Fibroblast of villous mesenchyme (primary cell): ENCODE measurements around the gene RFPL4AL1. TPM values are rescaled to one million over a fixed set of nuclear protein-coding genes. Genes with fewer than 3 reads are reported as not detected.
"Not testable (repeated sequence)": the region's sequence is repeated elsewhere in the genome, so short reads cannot be mapped to it uniquely, and the experiment has no call there.

ENCODE experiments used
- DNase-seq: peaks from one replicate; pipeline ENCODE4 v3.0.0-alpha.2; 2010; ENCODE audit warnings: low read depth
- H3K4me3 ChIP-seq: 2 replicates; pipeline ENCODE4 v1.5.1; 2011; ENCODE audit warnings: low read depth, mild to moderate bottlenecking, low read length
- total RNA-seq: library from RNA; depleted of rRNA; stranded (reverse); fragments of >200 nt; gene quantifications from 2 replicates; pipeline ENCODE4 v1.2.3, GENCODE V29; 2012
- TF ChIP-seq, protein P1 (sequence below): IDR thresholded peaks from 2 replicates; pipeline ENCODE4 v1.5.1; 2012; ENCODE audit warnings: low read depth, mild to moderate bottlenecking, low read length; ENCODE audit not compliant: insufficient read depth

Gene RFPL4AL1
- total RNA-seq = not detected in 2 replicates

DNA sequence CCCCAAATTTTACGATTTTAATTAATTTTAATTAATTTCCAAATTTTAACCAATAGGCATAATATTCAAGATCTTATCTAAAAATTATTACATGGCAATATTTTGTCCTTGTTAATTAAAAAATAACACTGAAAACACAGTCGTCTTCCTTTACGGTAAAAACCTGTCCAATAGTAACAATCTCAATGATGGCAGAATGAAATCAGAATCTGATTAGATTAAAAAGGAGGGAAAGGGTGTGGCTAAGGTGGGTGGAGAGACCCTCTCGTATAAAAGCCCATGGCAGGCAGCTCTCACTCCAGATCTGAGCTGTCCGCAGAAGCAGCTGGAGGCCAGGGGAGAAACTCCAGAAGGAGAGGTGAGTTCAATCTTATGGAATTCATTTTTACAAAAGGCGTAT lies at the start of gene RFPL4AL1:
RFPL4AL1 (plus strand) TSS at position 301 of the 400 bp plus-strand sequence. CDS start 2,687 bp downstream, outside the sequence.
- not testable (repeated sequence) for DNase-seq

DNA sequence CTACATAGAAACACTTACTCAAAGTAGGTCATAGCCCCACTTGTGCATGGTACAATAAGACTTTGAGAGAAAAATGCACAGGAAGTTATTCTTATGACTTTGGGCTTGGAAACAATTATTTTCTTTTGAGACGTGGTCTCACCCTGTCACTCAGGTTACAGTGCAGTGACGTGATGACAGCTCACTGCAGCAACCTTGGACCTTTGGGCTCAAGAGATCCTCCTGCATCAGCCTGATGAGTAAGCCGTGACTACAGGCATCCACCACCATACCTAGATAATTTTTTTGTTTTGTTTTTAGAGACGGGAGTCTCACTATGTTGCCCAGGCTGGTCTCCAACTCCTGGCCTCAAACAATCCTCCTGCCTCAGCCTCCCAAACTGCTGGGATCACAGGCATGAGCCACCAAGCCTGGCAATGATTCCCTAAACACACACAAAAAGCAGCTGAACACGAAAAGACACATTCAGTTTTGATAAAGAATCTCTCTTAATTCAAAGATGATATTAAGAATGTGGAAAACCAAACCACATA lies 48.6 kb upstream of the RFPL4AL1 start:
- no peak overlapping the region for H3K4me3 ChIP-seq
- TF ChIP-seq, protein P1, sequence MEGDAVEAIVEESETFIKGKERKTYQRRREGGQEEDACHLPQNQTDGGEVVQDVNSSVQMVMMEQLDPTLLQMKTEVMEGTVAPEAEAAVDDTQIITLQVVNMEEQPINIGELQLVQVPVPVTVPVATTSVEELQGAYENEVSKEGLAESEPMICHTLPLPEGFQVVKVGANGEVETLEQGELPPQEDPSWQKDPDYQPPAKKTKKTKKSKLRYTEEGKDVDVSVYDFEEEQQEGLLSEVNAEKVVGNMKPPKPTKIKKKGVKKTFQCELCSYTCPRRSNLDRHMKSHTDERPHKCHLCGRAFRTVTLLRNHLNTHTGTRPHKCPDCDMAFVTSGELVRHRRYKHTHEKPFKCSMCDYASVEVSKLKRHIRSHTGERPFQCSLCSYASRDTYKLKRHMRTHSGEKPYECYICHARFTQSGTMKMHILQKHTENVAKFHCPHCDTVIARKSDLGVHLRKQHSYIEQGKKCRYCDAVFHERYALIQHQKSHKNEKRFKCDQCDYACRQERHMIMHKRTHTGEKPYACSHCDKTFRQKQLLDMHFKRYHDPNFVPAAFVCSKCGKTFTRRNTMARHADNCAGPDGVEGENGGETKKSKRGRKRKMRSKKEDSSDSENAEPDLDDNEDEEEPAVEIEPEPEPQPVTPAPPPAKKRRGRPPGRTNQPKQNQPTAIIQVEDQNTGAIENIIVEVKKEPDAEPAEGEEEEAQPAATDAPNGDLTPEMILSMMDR = no peak
- DNase-seq = no peak

More for the DNA sequence above, at the start of gene RFPL4AL1:
- H3K4me3 ChIP-seq = not testable (repeated sequence)

DNA sequence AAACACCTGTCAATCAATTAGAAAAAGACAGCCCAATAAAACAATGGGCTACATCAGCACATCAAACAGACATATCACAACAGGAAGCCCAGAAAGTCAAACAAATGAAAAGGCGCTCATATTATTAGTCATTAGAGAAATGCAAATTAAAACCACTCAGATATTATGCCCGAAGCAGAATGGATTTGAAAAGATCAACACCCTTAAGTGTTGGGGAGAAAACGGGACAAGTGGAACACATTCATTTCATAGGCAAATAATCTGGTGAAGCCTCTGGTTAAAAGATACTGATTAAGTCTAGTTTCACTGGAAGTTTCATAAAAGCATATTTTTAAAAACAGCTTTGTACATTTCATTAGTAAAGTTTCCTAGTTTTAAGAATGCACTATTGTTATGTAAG lies 48.1 kb upstream of the RFPL4AL1 start:
- no peak overlapping the region for H3K4me3 ChIP-seq
- no peak for DNase-seq
- TF ChIP-seq, protein P1 = no peak

DNA sequence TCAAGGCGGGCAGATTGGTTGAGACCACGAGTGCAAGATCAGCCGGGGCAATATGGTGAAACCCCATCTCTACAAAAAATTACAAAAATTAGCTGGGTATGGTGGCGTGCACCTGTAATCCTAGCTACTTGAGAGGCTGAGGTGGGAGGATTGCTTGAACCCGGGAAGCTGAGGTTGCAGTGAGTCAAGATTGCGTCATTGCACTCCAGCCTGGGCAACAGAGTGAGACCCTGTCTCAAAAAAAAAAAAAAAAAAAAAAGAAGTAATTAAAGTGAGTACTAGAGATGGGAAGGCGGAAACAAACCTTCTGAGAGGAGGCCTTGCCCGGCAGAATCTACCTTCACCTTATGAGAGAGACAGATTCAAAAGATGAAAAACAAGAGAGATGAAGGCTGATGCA lies 45.4 kb upstream of the RFPL4AL1 start:
- no peak for DNase-seq
- TF ChIP-seq, protein P1 = no peak
- H3K4me3 ChIP-seq = no peak overlapping the region

DNA sequence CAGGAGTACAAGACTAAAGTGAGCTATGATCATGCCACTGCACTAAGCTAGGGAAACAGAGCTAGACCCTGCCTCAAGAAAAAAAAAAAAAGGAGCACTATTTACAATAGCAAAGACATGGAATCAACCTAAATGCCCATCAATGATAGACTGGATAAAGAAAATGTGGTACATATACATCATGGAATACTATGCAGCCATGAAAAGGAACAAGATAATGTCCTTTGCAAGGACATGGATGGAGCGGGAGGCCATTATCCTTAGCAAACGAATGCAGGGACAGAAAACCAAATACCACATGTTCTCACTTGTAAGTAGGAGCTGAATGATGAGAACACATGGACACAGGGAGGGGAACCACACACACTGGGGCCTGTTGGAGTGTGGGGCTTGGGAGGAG lies 38.5 kb upstream of the RFPL4AL1 start:
- not testable (repeated sequence) for DNase-seq, H3K4me3 ChIP-seq

DNA sequence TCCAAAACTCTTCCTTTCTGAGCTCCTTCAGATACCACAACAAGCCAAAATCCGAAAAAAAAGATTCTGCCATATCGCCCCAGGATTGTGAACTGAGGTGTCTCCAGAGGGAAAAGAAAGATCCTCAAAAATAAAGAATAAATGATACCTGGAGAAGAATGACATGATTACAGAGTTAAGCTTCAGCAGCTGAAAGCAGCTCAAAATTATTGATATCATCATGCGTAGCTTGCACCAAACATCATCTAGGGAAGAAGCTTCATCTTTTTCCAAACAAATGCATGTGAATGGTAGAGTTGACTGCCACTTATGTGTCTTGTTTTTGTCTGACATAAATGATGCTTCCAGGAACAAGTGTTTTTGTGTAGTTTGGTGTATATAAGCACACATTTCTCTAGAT lies 30.6 kb upstream of the RFPL4AL1 start, which contains the start of gene NLRP9:
NLRP9 (minus strand) TSS at position 101 of the 400 bp plus-strand sequence; CDS start at position 73, 28 bp downstream.
- no peak for DNase-seq
- TF ChIP-seq, protein P1 = no peak
- no peak within 1 kb of the TSS for H3K4me3 ChIP-seq

DNA sequence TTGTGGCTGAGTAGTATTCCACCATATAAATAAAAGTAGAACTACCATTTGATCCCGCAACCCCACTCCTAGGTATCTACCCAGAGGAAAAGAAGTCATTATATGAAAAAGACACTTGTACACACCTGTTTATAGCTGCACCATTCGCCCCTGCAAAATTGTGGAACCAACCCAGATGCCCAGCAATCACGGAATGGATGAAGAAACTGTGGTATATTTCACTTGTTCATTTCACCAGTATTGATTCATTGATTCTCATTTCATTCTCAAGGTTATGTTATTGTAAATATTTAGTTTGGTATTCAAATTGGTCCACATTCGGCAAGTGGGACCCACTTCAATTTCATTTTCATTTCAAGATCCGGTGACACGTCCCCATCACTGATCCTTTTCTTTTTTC lies 18.2 kb upstream of the RFPL4AL1 start:
- TF ChIP-seq, protein P1 = no peak
- DNase-seq = no peak

DNA sequence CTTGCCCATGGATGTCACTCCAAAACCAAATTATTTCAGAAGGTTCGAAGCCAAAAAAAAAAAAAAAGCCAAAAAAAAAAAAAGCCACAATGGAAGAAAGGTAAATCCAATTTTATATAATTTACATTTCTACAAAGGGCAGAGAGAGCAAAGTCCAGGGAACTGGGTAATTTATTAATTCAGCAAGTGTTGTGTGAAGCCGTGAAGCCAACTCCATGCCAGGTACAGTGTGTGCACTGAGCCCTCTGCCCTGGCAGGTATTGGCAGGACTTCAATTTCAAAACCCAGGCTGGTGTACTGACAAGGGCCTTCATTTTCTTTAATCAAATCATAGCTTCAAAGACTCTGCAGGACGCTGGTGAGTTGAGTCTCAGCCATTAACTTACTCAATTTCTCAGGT lies 15.5 kb upstream of the RFPL4AL1 start:
- DNase-seq = no peak
- TF ChIP-seq, protein P1 = no peak
- H3K4me3 ChIP-seq = no peak overlapping the region

More for the DNA sequence above, 18.2 kb upstream of the RFPL4AL1 start:
- H3K4me3 ChIP-seq = no peak overlapping the region

DNA sequence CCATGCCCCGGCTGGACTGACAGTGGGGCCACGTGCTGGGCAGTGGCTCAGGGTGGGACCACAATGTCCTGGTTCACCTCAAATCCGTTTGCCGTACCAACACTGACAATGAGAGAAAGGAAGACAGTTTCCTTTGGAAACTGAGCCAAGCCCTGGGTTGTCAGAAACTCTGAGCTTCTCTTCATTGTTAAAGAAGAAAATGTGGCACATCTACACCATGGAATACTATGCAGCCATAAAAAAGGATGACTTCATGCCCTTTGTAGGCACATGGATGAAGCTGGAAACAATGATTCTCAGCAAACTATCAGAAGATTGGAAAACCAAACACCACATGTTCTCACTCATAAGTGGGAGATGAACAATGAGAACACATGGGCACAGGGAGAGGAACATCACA lies 12.1 kb upstream of the RFPL4AL1 start:
- not testable (repeated sequence) for DNase-seq

DNA sequence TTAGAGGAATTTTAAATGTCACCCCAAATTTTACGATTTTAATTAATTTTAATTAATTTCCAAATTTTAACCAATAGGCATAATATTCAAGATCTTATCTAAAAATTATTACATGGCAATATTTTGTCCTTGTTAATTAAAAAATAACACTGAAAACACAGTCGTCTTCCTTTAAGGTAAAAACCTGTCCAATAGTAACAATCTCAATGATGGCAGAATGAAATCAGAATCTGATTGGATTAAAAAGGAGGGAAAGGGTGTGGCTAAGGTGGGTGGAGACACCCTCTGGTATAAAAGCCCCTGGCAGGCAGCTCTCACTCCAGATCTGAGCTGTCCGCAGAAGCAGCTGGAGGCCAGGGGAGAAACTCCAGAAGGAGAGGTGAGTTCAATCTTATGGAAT lies 10.1 kb upstream of the RFPL4AL1 start, which contains the start of gene RFPL4A:
RFPL4A (plus strand) TSS at position 301 of the 400 bp plus-strand sequence. CDS start 2,704 bp downstream, outside the sequence.
- H3K4me3 ChIP-seq, DNase-seq: not testable (repeated sequence)

More for the DNA sequence above, 12.1 kb upstream of the RFPL4AL1 start:
- not testable (repeated sequence) for H3K4me3 ChIP-seq
